Sigmoid colon (tissue), 4 donors: ENCODE results near the gene ZNHIT6.

Experiments
- CTCF ChIP-seq, 4 experiments: fragments of 450-650 bp in 3 of 4; fragments of 200-600 bp in 1 of 4; IDR thresholded peaks; one replicate each; pipeline ENCODE4 v1.5.1; 2016 to 2019; ENCODE audit warnings: antibody characterized with exemption in 4 of 4, mild to moderate bottlenecking in 3 of 4, moderate library complexity in 2 of 4
- EP300 ChIP-seq, 4 donors: sonication (generic); formaldehyde crosslinking; IDR thresholded peaks; one replicate each; pipeline ENCODE4 v1.6.1; 2017; ENCODE audit warnings: antibody characterized with exemption in 4 of 4
- POLR2A ChIP-seq, 2 donors: fragments of 450-650 bp; IDR thresholded peaks; one replicate each; pipeline ENCODE4 v1.6.1; 2016; ENCODE audit warnings: antibody characterized with exemption in 2 of 2, mild to moderate bottlenecking in 2 of 2, moderate library complexity in 2 of 2
- POLR2AphosphoS5 ChIP-seq, 4 donors: sonication (generic); formaldehyde crosslinking; IDR thresholded peaks; one replicate each; pipeline ENCODE4 v1.6.1; 2017; ENCODE audit warnings: antibody characterized with exemption in 4 of 4

GRCh38 chr1:85746777-85747176 is 38.5 kb upstream of the ZNHIT6 start:
- TF ChIP-seq CTCF (IDR thresholded peaks at IDR 0.05) (no peak), POLR2A (IDR thresholded peaks at IDR 0.05) (no peak), EP300 (IDR thresholded peaks at IDR 0.05) (no peak), POLR2AphosphoS5 (IDR thresholded peaks at IDR 0.05) (no peak)
